Right lobe of liver (tissue), 4 donors: Measurements from ENCODE around the gene ZNF253.

ENCODE experiments used
- POLR2A ChIP-seq: fragments of 450-650 bp; IDR thresholded peaks from one replicate; pipeline ENCODE4 v1.6.1; 2017; ENCODE audit warnings: antibody characterized with exemption, mild to moderate bottlenecking
- TF ChIP-seq, protein P1 (sequence below), 4 donors: fragments of 200-600 bp in 3 of 4; fragments of 450-650 bp in 1 of 4; IDR thresholded peaks; one replicate each; pipeline versions ENCODE4 v1.5.1 to v1.8.0; 2016 to 2022; ENCODE audit warnings: antibody characterized with exemption in 4 of 4, mild to moderate bottlenecking in 2 of 4
- donor health status: DM: no; HTN: no; CAD: no.
- donor health status: DM: no; HTN: no; CAD: no.
- donor health status: DM: no; HTN: yes; CAD: no.

DNA sequence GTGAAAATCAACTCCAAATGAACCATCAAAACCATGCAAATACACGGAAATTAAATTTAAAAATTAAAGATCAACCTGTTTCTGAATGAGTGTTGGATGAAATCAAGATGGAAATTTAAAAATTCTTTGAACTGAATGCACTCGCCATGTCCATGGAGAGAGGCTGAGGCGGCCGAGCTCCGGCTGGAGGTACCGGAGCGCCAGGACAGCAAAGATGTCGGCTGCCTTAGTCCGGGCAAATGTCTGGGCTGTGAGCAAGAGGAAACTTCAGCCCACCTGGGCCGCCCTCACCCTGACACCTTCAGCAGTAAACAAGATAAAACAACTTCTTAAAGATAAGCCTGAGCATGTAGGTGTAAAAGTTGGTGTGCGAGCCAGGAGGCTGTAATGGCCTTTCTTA, 38.8 kb upstream of the ZNF253 start:
- TF ChIP-seq, protein P1, sequence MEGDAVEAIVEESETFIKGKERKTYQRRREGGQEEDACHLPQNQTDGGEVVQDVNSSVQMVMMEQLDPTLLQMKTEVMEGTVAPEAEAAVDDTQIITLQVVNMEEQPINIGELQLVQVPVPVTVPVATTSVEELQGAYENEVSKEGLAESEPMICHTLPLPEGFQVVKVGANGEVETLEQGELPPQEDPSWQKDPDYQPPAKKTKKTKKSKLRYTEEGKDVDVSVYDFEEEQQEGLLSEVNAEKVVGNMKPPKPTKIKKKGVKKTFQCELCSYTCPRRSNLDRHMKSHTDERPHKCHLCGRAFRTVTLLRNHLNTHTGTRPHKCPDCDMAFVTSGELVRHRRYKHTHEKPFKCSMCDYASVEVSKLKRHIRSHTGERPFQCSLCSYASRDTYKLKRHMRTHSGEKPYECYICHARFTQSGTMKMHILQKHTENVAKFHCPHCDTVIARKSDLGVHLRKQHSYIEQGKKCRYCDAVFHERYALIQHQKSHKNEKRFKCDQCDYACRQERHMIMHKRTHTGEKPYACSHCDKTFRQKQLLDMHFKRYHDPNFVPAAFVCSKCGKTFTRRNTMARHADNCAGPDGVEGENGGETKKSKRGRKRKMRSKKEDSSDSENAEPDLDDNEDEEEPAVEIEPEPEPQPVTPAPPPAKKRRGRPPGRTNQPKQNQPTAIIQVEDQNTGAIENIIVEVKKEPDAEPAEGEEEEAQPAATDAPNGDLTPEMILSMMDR (IDR thresholded peaks at IDR 0.05) = no peak
- no peak for TF ChIP-seq POLR2A
